Liver (tissue), 9 donors: ENCODE measurements around the gene NINJ1. TPM values are rescaled to one million over a fixed set of nuclear protein-coding genes. Genes with fewer than 3 reads are reported as not detected.

Experiments
- DNase-seq: peaks from one replicate; pipeline ENCODE4 v3.0.0-alpha.2; 2017; ENCODE audit warnings: low spot score
- H3K27ac ChIP-seq, 2 donors: one replicate each; pipeline ENCODE4 v1.7.0; 2013; ENCODE audit warnings: inconsistent platforms in 2 of 2, low read length in 2 of 2, control low read depth in 1 of 2, low read depth in 1 of 2, mild to moderate bottlenecking in 1 of 2
- H3K27me3 ChIP-seq, 4 donors: one replicate each; pipeline versions ENCODE4 v1.6.1 to v1.7.0; 2013; ENCODE audit warnings: low read length in 3 of 4, inconsistent platforms in 1 of 4, mild to moderate bottlenecking in 1 of 4, moderate library complexity in 1 of 4; ENCODE audit not compliant: control insufficient read depth in 4 of 4, insufficient read depth in 4 of 4
- H3K36me3 ChIP-seq, 4 donors: one replicate each; pipeline versions ENCODE4 v1.6.1 to v1.7.0; 2013; ENCODE audit warnings: low read length in 3 of 4, mild to moderate bottlenecking in 3 of 4, low read depth in 1 of 4, moderate library complexity in 1 of 4; ENCODE audit not compliant: control insufficient read depth in 4 of 4, insufficient read depth in 3 of 4
- H3K4me1 ChIP-seq, 4 donors: one replicate each; pipeline versions ENCODE4 v1.6.1 to v1.7.0; 2013; ENCODE audit warnings: low read length in 3 of 4, mild to moderate bottlenecking in 3 of 4, moderate library complexity in 1 of 4; ENCODE audit not compliant: control insufficient read depth in 4 of 4, insufficient read depth in 4 of 4
- H3K4me3 ChIP-seq, 3 donors: one replicate each; pipeline versions ENCODE4 v1.6.1 to v1.7.0; 2013; ENCODE audit warnings: low read length in 3 of 3, control low read depth in 1 of 3, low read depth in 1 of 3, mild to moderate bottlenecking in 1 of 3
- H3K9ac ChIP-seq, 2 donors: one replicate each; pipeline ENCODE4 v1.7.0; 2013; ENCODE audit warnings: low read length in 2 of 2, mild to moderate bottlenecking in 2 of 2, moderate library complexity in 2 of 2, control low read depth in 1 of 2, low read depth in 1 of 2
- H3K9me3 ChIP-seq, 4 donors: one replicate each; pipeline versions ENCODE4 v1.6.1 to v1.7.0; 2013; ENCODE audit warnings: low read length in 3 of 4; ENCODE audit not compliant: control insufficient read depth in 4 of 4
- ATF3 ChIP-seq: IDR thresholded peaks from 2 replicates; pipeline ENCODE4 v1.6.1; 2016; ENCODE audit warnings: antibody characterized with exemption
- CTCF ChIP-seq: fragments of 150-350 bp; IDR thresholded peaks from 2 replicates; pipeline ENCODE4 v1.5.1; 2017; ENCODE audit warnings: improper control_type of control experiment, low read depth, low read length; ENCODE audit not compliant: missing input control
- EGR1 ChIP-seq, 2 donors: IDR thresholded peaks; 2 replicates each; pipeline ENCODE4 v1.6.1; 2016 to 2018; ENCODE audit warnings: antibody characterized with exemption in 2 of 2, low read depth in 2 of 2
- FOXA1 ChIP-seq: IDR thresholded peaks from 2 replicates; pipeline ENCODE4 v1.6.1; 2016; ENCODE audit warnings: antibody characterized with exemption
- FOXA2 ChIP-seq: IDR thresholded peaks from 2 replicates; pipeline ENCODE4 v1.6.1; 2016; ENCODE audit warnings: antibody characterized with exemption
- GABPA ChIP-seq, 2 donors: IDR thresholded peaks in 1 of 2; conservative IDR thresholded peaks in 1 of 2; 2 replicates each; pipeline ENCODE4 v1.6.1; 2016; ENCODE audit warnings: antibody characterized with exemption in 2 of 2, mild to moderate bottlenecking in 1 of 2, moderate library complexity in 1 of 2
- HNF4A ChIP-seq, 2 donors: conservative IDR thresholded peaks; 2 replicates each; pipeline ENCODE4 v1.6.1; 2016; ENCODE audit warnings: antibody characterized with exemption in 2 of 2, mild to moderate bottlenecking in 2 of 2
- HNF4G ChIP-seq: IDR thresholded peaks from 2 replicates; pipeline ENCODE4 v1.6.1; 2016; ENCODE audit warnings: antibody characterized with exemption
- JUND ChIP-seq, 2 donors: IDR thresholded peaks; 2 replicates each; pipeline ENCODE4 v1.6.1; 2016; ENCODE audit warnings: antibody characterized with exemption in 2 of 2
- MAX ChIP-seq: IDR thresholded peaks from 2 replicates; pipeline ENCODE4 v1.6.1; 2016; ENCODE audit warnings: antibody characterized with exemption
- NR2F2 ChIP-seq: IDR thresholded peaks from 2 replicates; pipeline ENCODE4 v1.6.1; 2016; ENCODE audit warnings: antibody characterized with exemption
- RAD21 ChIP-seq, 2 donors: IDR thresholded peaks; 2 replicates each; pipeline ENCODE4 v1.6.1; 2016; ENCODE audit warnings: antibody characterized with exemption in 2 of 2, mild to moderate bottlenecking in 2 of 2
- REST ChIP-seq: IDR thresholded peaks from 2 replicates; pipeline ENCODE4 v1.6.1; 2016; ENCODE audit warnings: antibody characterized with exemption, mild to moderate bottlenecking
- RXRA ChIP-seq, 2 donors: IDR thresholded peaks; 2 replicates each; pipeline ENCODE4 v1.6.1; 2017 to 2018; ENCODE audit warnings: antibody characterized with exemption in 2 of 2, mild to moderate bottlenecking in 1 of 2
- SP1 ChIP-seq: IDR thresholded peaks from 2 replicates; pipeline ENCODE4 v1.6.1; 2018; ENCODE audit warnings: antibody characterized with exemption, mild to moderate bottlenecking
- TAF1 ChIP-seq: conservative IDR thresholded peaks from 2 replicates; pipeline ENCODE4 v1.6.1; 2016; ENCODE audit warnings: antibody characterized with exemption, mild to moderate bottlenecking
- YY1 ChIP-seq: IDR thresholded peaks from 2 replicates; pipeline ENCODE4 v1.6.1; 2016; ENCODE audit warnings: antibody characterized with exemption, mild to moderate bottlenecking
- WGBS: extraction: QIAGEN DNeasy Blood & Tissue Kit; methylation state at CpG from one replicate; pipeline ENCODE4 v1.1.7; 2013; 5-methylcytosine and 5-hydroxymethylcytosine counted together
- polyA plus RNA-seq, 2 donors: library from polyadenylated mRNA; stranded (reverse) in 1 of 2; unstranded in 1 of 2; fragments of 200-250 nt in 1 of 2; fragments of >200 nt in 1 of 2; fragmentation: Nextera tagmentation in 1 of 2; extraction: Ambion mirVana in 1 of 2; gene quantifications; one replicate each; pipeline versions ENCODE4 v1.2.1 to v1.2.3, GENCODE V29; 2013 to 2015
- total RNA-seq, 2 donors: library from RNA; depleted of rRNA; stranded (reverse); fragments of >200 nt; gene quantifications; one replicate each; pipeline ENCODE4 v1.2.3, GENCODE V29; 2014
- donor health status: healthy.
- donor health status: healthy.
- donor health status: healthy.
- donor health status: healthy.
- donor health status: healthy.

Gene NINJ1
- 10 to 100 TPM; 31.2 to 40.0 TPM for total RNA-seq
- polyA plus RNA-seq: 10 to 100 TPM; 70.4 to 72.1 TPM

GRCh38 chr9:93134015-93134739 is at the start of gene NINJ1:
Gene NINJ1 (minus strand): TSS chr9:93134251. CDS start chr9:93134217, 34 bp downstream.
- peaks cover 20 to 59% (median 41%) of the 10 kb centered on the region in 4 donors for H3K4me1 ChIP-seq
- WGBS: under 1% methylated on average over 78 of the region's 78 CpGs

GRCh38 chr9:93183131-93183662 is 49.1 kb upstream of the NINJ1 start:
- H3K4me1 ChIP-seq: peaks cover 0 to 17% (median 7%) of the 10 kb centered on the region in 4 donors
- WGBS: 85% methylated on average over 5 of the region's 5 CpGs
- no peaks in the 10 kb centered on the region for H3K9me3 ChIP-seq
- no peak overlapping the region for H3K4me3 ChIP-seq
- H3K27me3 ChIP-seq: peaks cover 0 to 5% (median 0%) of the 10 kb centered on the region in 4 donors
- TF ChIP-seq SP1: no peak
- no peak for TF ChIP-seq EGR1 (IDR thresholded peaks at IDR 0.05; ENCODE audit: low read depth in 2 of 2)
- H3K27ac ChIP-seq: no peak overlapping the region
- no peak for DNase-seq
- H3K36me3 ChIP-seq: no peaks in the 10 kb centered on the region
- no peak overlapping the region for H3K9ac ChIP-seq

More at GRCh38 chr9:93134015-93134739, at the start of gene NINJ1:
- Histone ChIP-seq H3K9me3 (peaks cover 0 to 2% (median 0%) of the 10 kb centered on the region in 4 donors), H3K9ac (peak within 1 kb of the TSS; percentile 67 to 79), H3K36me3 (no peaks in the 10 kb centered on the region), H3K27ac (peak within 1 kb of the TSS; percentile 89 to 95), H3K27me3 (no peaks in the 10 kb centered on the region), H3K4me3 (peak within 1 kb of the TSS; percentile 55 to 76 (median 68))
- peak; percentile 74 for DNase-seq
- TF ChIP-seq FOXA1: no peak
- peak; percentile 2 for TF ChIP-seq REST
- no peak for TF ChIP-seq RAD21 (IDR thresholded peaks at IDR 0.05)
- TF ChIP-seq HNF4A (conservative IDR thresholded peaks at IDR 0.05): no peak
- no peak for TF ChIP-seq ATF3
- TF ChIP-seq HNF4G: no peak
- no peak for TF ChIP-seq GABPA (IDR thresholded peaks at IDR 0.05 in 1 of 2, conservative IDR thresholded peaks at IDR 0.05 in 1 of 2)
- no peak for TF ChIP-seq MAX
- peak; percentile 19 for TF ChIP-seq SP1

- DNase-seq: no peak
- no peak for TF ChIP-seq MAX
- TF ChIP-seq CTCF: no peak
- no peak for TF ChIP-seq YY1
- no peak for TF ChIP-seq TAF1
- no peak for TF ChIP-seq EGR1 (IDR thresholded peaks at IDR 0.05; ENCODE audit: low read depth in 2 of 2)
- TF ChIP-seq SP1: no peak
- no peak for TF ChIP-seq HNF4G
- TF ChIP-seq GABPA (IDR thresholded peaks at IDR 0.05 in 1 of 2, conservative IDR thresholded peaks at IDR 0.05 in 1 of 2): no peak
- no peak for TF ChIP-seq FOXA1
- TF ChIP-seq RAD21 (IDR thresholded peaks at IDR 0.05): no peak
- no peak for TF ChIP-seq FOXA2
- no peak for TF ChIP-seq NR2F2
- no peak for TF ChIP-seq RXRA (IDR thresholded peaks at IDR 0.05)
- no peak for TF ChIP-seq JUND (IDR thresholded peaks at IDR 0.05)
These were observed 48.5 kb upstream of the NINJ1 start for GRCh38 chr9:93182572-93182971.

More at GRCh38 chr9:93182572-93182971, 48.5 kb upstream of the NINJ1 start:
- H3K9ac ChIP-seq: no peak overlapping the region
- H3K27ac ChIP-seq: no peak overlapping the region
- H3K4me3 ChIP-seq: no peak overlapping the region
- H3K9me3 ChIP-seq: no peaks in the 10 kb centered on the region
- 61% methylated on average over 6 of the region's 6 CpGs for WGBS
- H3K27me3 ChIP-seq: peaks cover 0 to 5% (median 0%) of the 10 kb centered on the region in 4 donors
- no peaks in the 10 kb centered on the region for H3K36me3 ChIP-seq
- H3K4me1 ChIP-seq: peaks cover 0 to 17% (median 7%) of the 10 kb centered on the region in 4 donors
